ENCODE measurements around the gene DCTN4. TPM values are rescaled to one million over a fixed set of nuclear protein-coding genes. Genes with fewer than 3 reads are reported as not detected.

The DCTN4 gene
- total and polyA plus RNA-seq, 2 of the 8 experiments (the other 6 are each of a cell fraction or from before 2014, with no cell fraction given): 20.5 to 42.7 TPM

DNA sequence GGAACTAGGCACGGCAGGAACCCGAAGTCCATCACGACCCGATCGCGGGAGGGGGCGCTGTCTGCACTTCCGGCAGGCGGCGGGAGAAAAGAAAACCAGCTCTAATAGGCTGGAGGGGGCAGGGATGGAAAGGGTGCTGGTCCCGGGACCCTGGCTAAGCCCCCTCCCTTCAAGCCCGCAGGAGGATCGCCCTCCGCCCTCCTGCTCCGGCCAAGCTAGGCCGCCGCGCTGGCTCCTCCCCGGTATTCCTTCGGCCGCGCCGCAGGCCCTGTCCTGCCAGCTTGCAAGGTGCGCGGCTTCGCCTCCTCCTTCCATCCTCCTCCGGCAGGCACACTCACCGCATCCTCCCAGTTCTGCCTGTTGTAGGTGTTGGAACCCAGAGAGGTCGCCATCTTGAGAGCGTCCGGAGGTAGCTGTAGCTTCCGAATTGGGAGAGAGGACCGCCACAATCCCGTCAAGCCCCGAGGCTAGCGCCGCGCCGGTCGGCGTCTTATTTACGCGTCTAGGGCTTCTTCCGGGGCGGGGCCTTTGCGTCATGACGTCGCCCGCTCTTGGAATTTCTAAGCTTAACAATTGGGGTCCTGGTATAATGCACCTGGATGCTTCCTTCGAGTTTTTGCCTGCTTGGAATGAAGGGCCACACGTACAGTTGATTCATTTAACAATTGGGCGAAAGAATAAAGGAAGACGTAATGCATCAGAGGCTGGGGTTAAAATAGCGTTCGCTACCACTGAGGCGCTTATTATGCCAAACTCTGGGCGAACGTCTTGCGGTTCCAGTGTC is 58.0 kb downstream of the DCTN4 start, which contains the start of gene RBM22 (continued):
- peak in 1 of 2 experiments; percentile 97; a peak in 2 of 4 replicates for TF ChIP-seq HDAC2 (IDR thresholded peaks at IDR 0.05; ENCODE audit: borderline replicate concordance in 1 of 2, low read depth in 2 of 2, low read length in 2 of 2)
- TF ChIP-seq JUND (IDR thresholded peaks at IDR 0.05; ENCODE audit: low read length): no peak
- peak; percentile 43; the same call in 1 of the 2 replicates for TF ChIP-seq GTF2F1 (IDR thresholded peaks at IDR 0.05; ENCODE audit: borderline replicate concordance, low read depth, low read length)
- TF ChIP-seq, protein P1, sequence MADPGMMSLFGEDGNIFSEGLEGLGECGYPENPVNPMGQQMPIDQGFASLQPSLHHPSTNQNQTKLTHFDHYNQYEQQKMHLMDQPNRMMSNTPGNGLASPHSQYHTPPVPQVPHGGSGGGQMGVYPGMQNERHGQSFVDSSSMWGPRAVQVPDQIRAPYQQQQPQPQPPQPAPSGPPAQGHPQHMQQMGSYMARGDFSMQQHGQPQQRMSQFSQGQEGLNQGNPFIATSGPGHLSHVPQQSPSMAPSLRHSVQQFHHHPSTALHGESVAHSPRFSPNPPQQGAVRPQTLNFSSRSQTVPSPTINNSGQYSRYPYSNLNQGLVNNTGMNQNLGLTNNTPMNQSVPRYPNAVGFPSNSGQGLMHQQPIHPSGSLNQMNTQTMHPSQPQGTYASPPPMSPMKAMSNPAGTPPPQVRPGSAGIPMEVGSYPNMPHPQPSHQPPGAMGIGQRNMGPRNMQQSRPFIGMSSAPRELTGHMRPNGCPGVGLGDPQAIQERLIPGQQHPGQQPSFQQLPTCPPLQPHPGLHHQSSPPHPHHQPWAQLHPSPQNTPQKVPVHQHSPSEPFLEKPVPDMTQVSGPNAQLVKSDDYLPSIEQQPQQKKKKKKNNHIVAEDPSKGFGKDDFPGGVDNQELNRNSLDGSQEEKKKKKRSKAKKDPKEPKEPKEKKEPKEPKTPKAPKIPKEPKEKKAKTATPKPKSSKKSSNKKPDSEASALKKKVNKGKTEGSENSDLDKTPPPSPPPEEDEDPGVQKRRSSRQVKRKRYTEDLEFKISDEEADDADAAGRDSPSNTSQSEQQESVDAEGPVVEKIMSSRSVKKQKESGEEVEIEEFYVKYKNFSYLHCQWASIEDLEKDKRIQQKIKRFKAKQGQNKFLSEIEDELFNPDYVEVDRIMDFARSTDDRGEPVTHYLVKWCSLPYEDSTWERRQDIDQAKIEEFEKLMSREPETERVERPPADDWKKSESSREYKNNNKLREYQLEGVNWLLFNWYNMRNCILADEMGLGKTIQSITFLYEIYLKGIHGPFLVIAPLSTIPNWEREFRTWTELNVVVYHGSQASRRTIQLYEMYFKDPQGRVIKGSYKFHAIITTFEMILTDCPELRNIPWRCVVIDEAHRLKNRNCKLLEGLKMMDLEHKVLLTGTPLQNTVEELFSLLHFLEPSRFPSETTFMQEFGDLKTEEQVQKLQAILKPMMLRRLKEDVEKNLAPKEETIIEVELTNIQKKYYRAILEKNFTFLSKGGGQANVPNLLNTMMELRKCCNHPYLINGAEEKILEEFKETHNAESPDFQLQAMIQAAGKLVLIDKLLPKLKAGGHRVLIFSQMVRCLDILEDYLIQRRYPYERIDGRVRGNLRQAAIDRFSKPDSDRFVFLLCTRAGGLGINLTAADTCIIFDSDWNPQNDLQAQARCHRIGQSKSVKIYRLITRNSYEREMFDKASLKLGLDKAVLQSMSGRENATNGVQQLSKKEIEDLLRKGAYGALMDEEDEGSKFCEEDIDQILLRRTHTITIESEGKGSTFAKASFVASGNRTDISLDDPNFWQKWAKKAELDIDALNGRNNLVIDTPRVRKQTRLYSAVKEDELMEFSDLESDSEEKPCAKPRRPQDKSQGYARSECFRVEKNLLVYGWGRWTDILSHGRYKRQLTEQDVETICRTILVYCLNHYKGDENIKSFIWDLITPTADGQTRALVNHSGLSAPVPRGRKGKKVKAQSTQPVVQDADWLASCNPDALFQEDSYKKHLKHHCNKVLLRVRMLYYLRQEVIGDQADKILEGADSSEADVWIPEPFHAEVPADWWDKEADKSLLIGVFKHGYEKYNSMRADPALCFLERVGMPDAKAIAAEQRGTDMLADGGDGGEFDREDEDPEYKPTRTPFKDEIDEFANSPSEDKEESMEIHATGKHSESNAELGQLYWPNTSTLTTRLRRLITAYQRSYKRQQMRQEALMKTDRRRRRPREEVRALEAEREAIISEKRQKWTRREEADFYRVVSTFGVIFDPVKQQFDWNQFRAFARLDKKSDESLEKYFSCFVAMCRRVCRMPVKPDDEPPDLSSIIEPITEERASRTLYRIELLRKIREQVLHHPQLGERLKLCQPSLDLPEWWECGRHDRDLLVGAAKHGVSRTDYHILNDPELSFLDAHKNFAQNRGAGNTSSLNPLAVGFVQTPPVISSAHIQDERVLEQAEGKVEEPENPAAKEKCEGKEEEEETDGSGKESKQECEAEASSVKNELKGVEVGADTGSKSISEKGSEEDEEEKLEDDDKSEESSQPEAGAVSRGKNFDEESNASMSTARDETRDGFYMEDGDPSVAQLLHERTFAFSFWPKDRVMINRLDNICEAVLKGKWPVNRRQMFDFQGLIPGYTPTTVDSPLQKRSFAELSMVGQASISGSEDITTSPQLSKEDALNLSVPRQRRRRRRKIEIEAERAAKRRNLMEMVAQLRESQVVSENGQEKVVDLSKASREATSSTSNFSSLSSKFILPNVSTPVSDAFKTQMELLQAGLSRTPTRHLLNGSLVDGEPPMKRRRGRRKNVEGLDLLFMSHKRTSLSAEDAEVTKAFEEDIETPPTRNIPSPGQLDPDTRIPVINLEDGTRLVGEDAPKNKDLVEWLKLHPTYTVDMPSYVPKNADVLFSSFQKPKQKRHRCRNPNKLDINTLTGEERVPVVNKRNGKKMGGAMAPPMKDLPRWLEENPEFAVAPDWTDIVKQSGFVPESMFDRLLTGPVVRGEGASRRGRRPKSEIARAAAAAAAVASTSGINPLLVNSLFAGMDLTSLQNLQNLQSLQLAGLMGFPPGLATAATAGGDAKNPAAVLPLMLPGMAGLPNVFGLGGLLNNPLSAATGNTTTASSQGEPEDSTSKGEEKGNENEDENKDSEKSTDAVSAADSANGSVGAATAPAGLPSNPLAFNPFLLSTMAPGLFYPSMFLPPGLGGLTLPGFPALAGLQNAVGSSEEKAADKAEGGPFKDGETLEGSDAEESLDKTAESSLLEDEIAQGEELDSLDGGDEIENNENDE (IDR thresholded peaks at IDR 0.05; ENCODE audit: insufficient replicate concordance, low read length): no peak
- no peak for TF ChIP-seq CBX5 (IDR thresholded peaks at IDR 0.05; ENCODE audit: low read depth, low read length)
- TF ChIP-seq CREB1 (IDR thresholded peaks at IDR 0.05): peak; percentile 98
- no peak; the same call in 1 of the 2 replicates for TF ChIP-seq SIX5 (IDR thresholded peaks at IDR 0.05; ENCODE audit: low read depth, low read length)
- peak; percentile 88 for TF ChIP-seq POLR2AphosphoS5 (IDR thresholded peaks at IDR 0.05; ENCODE audit: low read depth, low read length)
- no peak for TF ChIP-seq RFX5 (IDR thresholded peaks at IDR 0.05; ENCODE audit: borderline replicate concordance, low read depth, low read length)
- TF ChIP-seq SAP30 (IDR thresholded peaks at IDR 0.05; ENCODE audit: insufficient read depth, insufficient replicate concordance, low read length): no peak

Measured in H1 (cell line).